ENCODE results near the gene YJEFN3. TPM values are rescaled to one million over a fixed set of nuclear protein-coding genes. Genes with fewer than 3 reads are reported as not detected.
A peak's percentile ranks its signal among the peaks of the same experiment; 100 is the strongest.

The YJEFN3 gene
- total RNA-seq, 1 experiment from 2014 or later, result 25.3 TPM

- RAD21 ChIA-PET (ENCODE audit: low non-redundant PET in 1 of 2, low total read pairs in 2 of 2, uncharacterized antibody in 2 of 2, unreplicated experiment in 2 of 2), result no interaction called here
- H3K36me3 ChIP-seq (ENCODE audit: control insufficient read depth in 1 of 2, insufficient read depth in 2 of 2, low read length in 2 of 2), result peaks cover 23 to 43% of the 10 kb centered on the region in 2 experiments; a peak in 3 of 4 replicates
- ATAC-seq (no peak), DNase-seq (ENCODE audit: low read depth, low spot score) (no peak)
- TF ChIP-seq, protein P1, sequence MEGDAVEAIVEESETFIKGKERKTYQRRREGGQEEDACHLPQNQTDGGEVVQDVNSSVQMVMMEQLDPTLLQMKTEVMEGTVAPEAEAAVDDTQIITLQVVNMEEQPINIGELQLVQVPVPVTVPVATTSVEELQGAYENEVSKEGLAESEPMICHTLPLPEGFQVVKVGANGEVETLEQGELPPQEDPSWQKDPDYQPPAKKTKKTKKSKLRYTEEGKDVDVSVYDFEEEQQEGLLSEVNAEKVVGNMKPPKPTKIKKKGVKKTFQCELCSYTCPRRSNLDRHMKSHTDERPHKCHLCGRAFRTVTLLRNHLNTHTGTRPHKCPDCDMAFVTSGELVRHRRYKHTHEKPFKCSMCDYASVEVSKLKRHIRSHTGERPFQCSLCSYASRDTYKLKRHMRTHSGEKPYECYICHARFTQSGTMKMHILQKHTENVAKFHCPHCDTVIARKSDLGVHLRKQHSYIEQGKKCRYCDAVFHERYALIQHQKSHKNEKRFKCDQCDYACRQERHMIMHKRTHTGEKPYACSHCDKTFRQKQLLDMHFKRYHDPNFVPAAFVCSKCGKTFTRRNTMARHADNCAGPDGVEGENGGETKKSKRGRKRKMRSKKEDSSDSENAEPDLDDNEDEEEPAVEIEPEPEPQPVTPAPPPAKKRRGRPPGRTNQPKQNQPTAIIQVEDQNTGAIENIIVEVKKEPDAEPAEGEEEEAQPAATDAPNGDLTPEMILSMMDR (IDR thresholded peaks at IDR 0.05 in 2 of 3, conservative IDR thresholded peaks at IDR 0.05 in 1 of 3; ENCODE audit: borderline replicate concordance in 1 of 3, insufficient read depth in 1 of 3, low read depth in 2 of 3, low read length in 2 of 3), result peak in 1 of 3 experiments; percentile 15; a peak in 2 of 6 replicates
- TF ChIP-seq CEBPB (IDR thresholded peaks at IDR 0.05; ENCODE audit: low read depth) (no peak), SP1 (IDR thresholded peaks at IDR 0.05; ENCODE audit: low read depth) (no peak), ZFX (IDR thresholded peaks at IDR 0.05) (no peak), TCF7L2 (IDR thresholded peaks at IDR 0.05; ENCODE audit: borderline replicate concordance, extremely low read depth, insufficient read depth, insufficient read length) (no peak), YY1 (IDR thresholded peaks at IDR 0.05; ENCODE audit: extremely low read depth, insufficient replicate concordance, low read depth, low read length) (no peak), ELF1 (IDR thresholded peaks at IDR 0.05; ENCODE audit: borderline replicate concordance, low read depth) (no peak)
- TF ChIP-seq, protein P2, sequence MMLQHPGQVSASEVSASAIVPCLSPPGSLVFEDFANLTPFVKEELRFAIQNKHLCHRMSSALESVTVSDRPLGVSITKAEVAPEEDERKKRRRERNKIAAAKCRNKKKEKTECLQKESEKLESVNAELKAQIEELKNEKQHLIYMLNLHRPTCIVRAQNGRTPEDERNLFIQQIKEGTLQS (IDR thresholded peaks at IDR 0.05), result no peak
- intact Hi-C loops (cut with micrococcal nuclease), result loop anchor here (5.0 kb wide), 1 partner anchor 347 kb away; no protein-coding TSS in a partner anchor
- peaks cover 10% of the 10 kb centered on the region; the same call in 1 of the 2 replicates for H4K20me1 ChIP-seq (ENCODE audit: insufficient read depth)
- H3K4me1 ChIP-seq (ENCODE audit: control insufficient read depth in 1 of 2, insufficient read depth in 2 of 2, low read length in 2 of 2), result peaks cover 8 to 18% of the 10 kb centered on the region in 2 experiments
- peaks cover 75% of the 10 kb centered on the region for H3K79me2 ChIP-seq (ENCODE audit: insufficient read depth, low read length)
- no TSS peak for BruUV-seq (replicated peaks)
- H3K9me2 ChIP-seq (ENCODE audit: insufficient read depth), result no peaks in the 10 kb centered on the region
- no peaks in the 10 kb centered on the region for H3K27me3 ChIP-seq (ENCODE audit: insufficient read depth, low read length)
- H3K4me2 ChIP-seq (ENCODE audit: low read length), result no peak overlapping the region
- no peaks in the 10 kb centered on the region for H3K9me3 ChIP-seq (ENCODE audit: control insufficient read depth in 1 of 2, insufficient read depth in 1 of 2, low read depth in 1 of 2, low read length in 2 of 2)
- CTCF ChIA-PET, result no interaction called here
- H3K9ac ChIP-seq (ENCODE audit: low read length), result no peak overlapping the region
- POLR2A ChIA-PET, result no interaction called here
- H3K4me3 ChIP-seq (replicated peaks in 1 of 2; ENCODE audit: low read depth in 1 of 2, low read length in 2 of 2), result no peak overlapping the region
- no peak overlapping the region for H2AFZ ChIP-seq (ENCODE audit: low read depth, low read length, poor library complexity, severe bottlenecking)
- H3K27ac ChIP-seq (ENCODE audit: low read depth, low read length), result no peak overlapping the region
These were observed 34.7 kb upstream of the YJEFN3 start for GRCh38 chr19:19493841-19494546.
